ENCODE data around the gene PACSIN3.

DNA sequence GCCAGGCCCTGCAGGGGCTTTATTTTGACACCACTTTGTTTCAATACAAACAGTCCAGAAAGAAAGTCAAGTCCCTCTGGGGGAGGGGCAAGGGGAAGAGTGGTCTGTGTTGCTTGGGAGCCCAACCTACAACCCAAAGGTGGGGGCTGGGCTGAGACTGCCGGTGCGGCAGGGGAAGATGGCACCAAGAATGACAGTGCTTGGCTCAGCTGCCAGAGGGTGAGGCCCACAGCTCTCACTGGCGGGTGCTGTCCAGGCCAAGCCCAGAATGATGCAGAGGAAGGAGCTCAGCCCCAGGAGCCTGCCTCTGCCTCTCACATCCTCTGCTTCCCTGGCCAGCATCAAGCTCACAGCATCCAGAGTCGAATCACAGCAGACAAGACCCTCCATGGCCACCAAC is 21.9 kb downstream of the PACSIN3 start:
- TF ChIP-seq, protein P1, sequence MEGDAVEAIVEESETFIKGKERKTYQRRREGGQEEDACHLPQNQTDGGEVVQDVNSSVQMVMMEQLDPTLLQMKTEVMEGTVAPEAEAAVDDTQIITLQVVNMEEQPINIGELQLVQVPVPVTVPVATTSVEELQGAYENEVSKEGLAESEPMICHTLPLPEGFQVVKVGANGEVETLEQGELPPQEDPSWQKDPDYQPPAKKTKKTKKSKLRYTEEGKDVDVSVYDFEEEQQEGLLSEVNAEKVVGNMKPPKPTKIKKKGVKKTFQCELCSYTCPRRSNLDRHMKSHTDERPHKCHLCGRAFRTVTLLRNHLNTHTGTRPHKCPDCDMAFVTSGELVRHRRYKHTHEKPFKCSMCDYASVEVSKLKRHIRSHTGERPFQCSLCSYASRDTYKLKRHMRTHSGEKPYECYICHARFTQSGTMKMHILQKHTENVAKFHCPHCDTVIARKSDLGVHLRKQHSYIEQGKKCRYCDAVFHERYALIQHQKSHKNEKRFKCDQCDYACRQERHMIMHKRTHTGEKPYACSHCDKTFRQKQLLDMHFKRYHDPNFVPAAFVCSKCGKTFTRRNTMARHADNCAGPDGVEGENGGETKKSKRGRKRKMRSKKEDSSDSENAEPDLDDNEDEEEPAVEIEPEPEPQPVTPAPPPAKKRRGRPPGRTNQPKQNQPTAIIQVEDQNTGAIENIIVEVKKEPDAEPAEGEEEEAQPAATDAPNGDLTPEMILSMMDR (IDR thresholded peaks at IDR 0.05; ENCODE audit: borderline replicate concordance, extremely low read depth, low read length, poor library complexity, severe bottlenecking): no peak
- TF ChIP-seq EZH2 (IDR thresholded peaks at IDR 0.05; ENCODE audit: borderline replicate concordance, low read depth, low read length, severe bottlenecking): no peak

Measured in DND-41 (cell line).